Neural cell (in vitro differentiated cells): ENCODE results near the gene PREX1.

Experiments used
- EP300 ChIP-seq: fragments of 450-650 bp; conservative IDR thresholded peaks from 2 replicates; pipeline ENCODE4 v1.6.1; 2014; ENCODE audit warnings: antibody characterized with exemption, mild to moderate bottlenecking, moderate library complexity; ENCODE audit not compliant: poor library complexity, severe bottlenecking
- EZH2 ChIP-seq: fragments of 200-600, 300-800 bp; shearing (Covaris generic), sonication (generic); IDR thresholded peaks from 2 replicates; pipeline ENCODE4 v1.6.1; 2014; ENCODE audit warnings: antibody characterized with exemption, low read length, borderline replicate concordance, mild to moderate bottlenecking; ENCODE audit not compliant: insufficient read depth, poor library complexity, severe bottlenecking
- POLR2AphosphoS5 ChIP-seq: IDR thresholded peaks from 2 replicates; pipeline ENCODE4 v1.6.1; 2012
- RAD21 ChIP-seq: fragments of 450-650 bp; conservative IDR thresholded peaks from 2 replicates; pipeline ENCODE4 v1.6.1; 2014; ENCODE audit warnings: antibody characterized with exemption, mild to moderate bottlenecking, moderate library complexity
- SMC3 ChIP-seq: fragments of 450-650 bp; conservative IDR thresholded peaks from 2 replicates; pipeline ENCODE4 v1.6.1; 2014; ENCODE audit warnings: antibody characterized with exemption, mild to moderate bottlenecking, moderate library complexity; ENCODE audit not compliant: poor library complexity
- TAF1 ChIP-seq: IDR thresholded peaks from 2 replicates; pipeline ENCODE4 v1.6.1; 2012; ENCODE audit warnings: low read depth
- TF ChIP-seq, protein P1 (sequence below): fragments of 450-650 bp; IDR thresholded peaks from 2 replicates; pipeline ENCODE4 v1.5.1; 2014; ENCODE audit warnings: antibody characterized with exemption, mild to moderate bottlenecking, moderate library complexity; ENCODE audit not compliant: poor library complexity, severe bottlenecking
- TF ChIP-seq, protein P2 (sequence below): IDR thresholded peaks from 2 replicates; pipeline ENCODE4 v1.6.1; 2012; ENCODE audit warnings: borderline replicate concordance

DNA sequence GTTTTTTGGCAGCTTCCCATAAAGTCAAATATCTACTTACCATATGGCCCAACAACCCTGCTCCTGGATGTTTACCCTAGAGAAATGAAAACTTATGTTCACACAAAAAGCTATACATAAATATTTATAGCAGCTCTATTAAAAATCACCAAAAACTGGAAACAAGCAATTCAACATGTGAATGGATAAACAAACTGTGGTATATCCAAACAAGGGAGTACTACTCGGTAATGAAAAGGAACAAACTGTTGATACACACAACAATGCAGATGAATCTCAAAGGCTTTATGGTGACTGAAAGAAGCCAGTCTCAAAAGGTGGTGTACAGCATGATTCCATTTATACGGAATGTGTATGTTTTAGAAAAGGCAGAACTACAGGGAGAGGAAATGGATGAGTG, 48.4 kb downstream of the PREX1 start:
- TF ChIP-seq, protein P1, sequence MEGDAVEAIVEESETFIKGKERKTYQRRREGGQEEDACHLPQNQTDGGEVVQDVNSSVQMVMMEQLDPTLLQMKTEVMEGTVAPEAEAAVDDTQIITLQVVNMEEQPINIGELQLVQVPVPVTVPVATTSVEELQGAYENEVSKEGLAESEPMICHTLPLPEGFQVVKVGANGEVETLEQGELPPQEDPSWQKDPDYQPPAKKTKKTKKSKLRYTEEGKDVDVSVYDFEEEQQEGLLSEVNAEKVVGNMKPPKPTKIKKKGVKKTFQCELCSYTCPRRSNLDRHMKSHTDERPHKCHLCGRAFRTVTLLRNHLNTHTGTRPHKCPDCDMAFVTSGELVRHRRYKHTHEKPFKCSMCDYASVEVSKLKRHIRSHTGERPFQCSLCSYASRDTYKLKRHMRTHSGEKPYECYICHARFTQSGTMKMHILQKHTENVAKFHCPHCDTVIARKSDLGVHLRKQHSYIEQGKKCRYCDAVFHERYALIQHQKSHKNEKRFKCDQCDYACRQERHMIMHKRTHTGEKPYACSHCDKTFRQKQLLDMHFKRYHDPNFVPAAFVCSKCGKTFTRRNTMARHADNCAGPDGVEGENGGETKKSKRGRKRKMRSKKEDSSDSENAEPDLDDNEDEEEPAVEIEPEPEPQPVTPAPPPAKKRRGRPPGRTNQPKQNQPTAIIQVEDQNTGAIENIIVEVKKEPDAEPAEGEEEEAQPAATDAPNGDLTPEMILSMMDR = no peak
- TF ChIP-seq SMC3 (no peak), POLR2AphosphoS5 (no peak), TAF1 (no peak), EZH2 (no peak), EP300 (no peak), RAD21 (no peak)
- TF ChIP-seq, protein P2, sequence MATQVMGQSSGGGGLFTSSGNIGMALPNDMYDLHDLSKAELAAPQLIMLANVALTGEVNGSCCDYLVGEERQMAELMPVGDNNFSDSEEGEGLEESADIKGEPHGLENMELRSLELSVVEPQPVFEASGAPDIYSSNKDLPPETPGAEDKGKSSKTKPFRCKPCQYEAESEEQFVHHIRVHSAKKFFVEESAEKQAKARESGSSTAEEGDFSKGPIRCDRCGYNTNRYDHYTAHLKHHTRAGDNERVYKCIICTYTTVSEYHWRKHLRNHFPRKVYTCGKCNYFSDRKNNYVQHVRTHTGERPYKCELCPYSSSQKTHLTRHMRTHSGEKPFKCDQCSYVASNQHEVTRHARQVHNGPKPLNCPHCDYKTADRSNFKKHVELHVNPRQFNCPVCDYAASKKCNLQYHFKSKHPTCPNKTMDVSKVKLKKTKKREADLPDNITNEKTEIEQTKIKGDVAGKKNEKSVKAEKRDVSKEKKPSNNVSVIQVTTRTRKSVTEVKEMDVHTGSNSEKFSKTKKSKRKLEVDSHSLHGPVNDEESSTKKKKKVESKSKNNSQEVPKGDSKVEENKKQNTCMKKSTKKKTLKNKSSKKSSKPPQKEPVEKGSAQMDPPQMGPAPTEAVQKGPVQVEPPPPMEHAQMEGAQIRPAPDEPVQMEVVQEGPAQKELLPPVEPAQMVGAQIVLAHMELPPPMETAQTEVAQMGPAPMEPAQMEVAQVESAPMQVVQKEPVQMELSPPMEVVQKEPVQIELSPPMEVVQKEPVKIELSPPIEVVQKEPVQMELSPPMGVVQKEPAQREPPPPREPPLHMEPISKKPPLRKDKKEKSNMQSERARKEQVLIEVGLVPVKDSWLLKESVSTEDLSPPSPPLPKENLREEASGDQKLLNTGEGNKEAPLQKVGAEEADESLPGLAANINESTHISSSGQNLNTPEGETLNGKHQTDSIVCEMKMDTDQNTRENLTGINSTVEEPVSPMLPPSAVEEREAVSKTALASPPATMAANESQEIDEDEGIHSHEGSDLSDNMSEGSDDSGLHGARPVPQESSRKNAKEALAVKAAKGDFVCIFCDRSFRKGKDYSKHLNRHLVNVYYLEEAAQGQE = no peak
